Heart right ventricle (tissue), 16 donors: ENCODE measurements around the gene CCDC69. TPM values are rescaled to one million over a fixed set of nuclear protein-coding genes. Genes with fewer than 3 reads are reported as not detected.
A peak's percentile ranks its signal among the peaks of the same experiment; 100 is the strongest.

ENCODE experiments used
- ATAC-seq, 8 donors: fragments of 200-7000 bp; cut with Tn5 transposase; one replicate each; pipeline ENCODE4 v1.9.1; 2020; ENCODE audit warnings: mild to moderate bottlenecking in 8 of 8, moderate library complexity in 8 of 8, moderate number of reproducible peaks in 1 of 8
- DNase-seq, 2 donors: peaks; one replicate each; pipeline ENCODE4 v3.0.0-alpha.2; 2020
- H3K27ac ChIP-seq, 10 donors: fragments of 200-600 bp; sonication (generic) in 2 of 10; one replicate each; pipeline versions ENCODE4 v1.5.0 to v1.8.0; 2020 to 2022; ENCODE audit warnings: mild to moderate bottlenecking in 3 of 10
- H3K27me3 ChIP-seq, 7 donors: fragments of 200-600 bp; one replicate each; pipeline ENCODE4 v1.8.0; 2021 to 2022; ENCODE audit warnings: mild to moderate bottlenecking in 2 of 7
- H3K36me3 ChIP-seq, 9 donors: fragments of 200-600 bp; sonication (generic) in 1 of 9; one replicate each; pipeline versions ENCODE4 v1.5.0 to v1.8.0; 2020 to 2022; ENCODE audit warnings: mild to moderate bottlenecking in 2 of 9
- H3K4me1 ChIP-seq, 9 donors: fragments of 200-600 bp; sonication (generic) in 1 of 9; one replicate each; pipeline versions ENCODE4 v1.5.0 to v1.8.0; 2020 to 2022; ENCODE audit warnings: mild to moderate bottlenecking in 4 of 9
- H3K4me3 ChIP-seq, 10 donors: fragments of 200-600 bp; sonication (generic) in 2 of 10; one replicate each; pipeline versions ENCODE4 v1.5.0 to v1.8.0; 2020 to 2022; ENCODE audit warnings: mild to moderate bottlenecking in 7 of 10, moderate library complexity in 2 of 10
- H3K9me3 ChIP-seq, 11 donors: fragments of 200-600 bp in 10 of 11; sonication (generic) in 2 of 11; one replicate each; pipeline versions ENCODE4 v1.5.0 to v1.8.0; 2013 to 2022; ENCODE audit warnings: mild to moderate bottlenecking in 2 of 11, control low read depth in 1 of 11, moderate library complexity in 1 of 11
- CTCF ChIP-seq, 9 donors: fragments of 200-600 bp; sonication (generic) in 2 of 9; IDR thresholded peaks; one replicate each; pipeline versions ENCODE4 v1.5.0 to v1.8.0; 2021 to 2022; ENCODE audit warnings: antibody characterized with exemption in 9 of 9, mild to moderate bottlenecking in 5 of 9, moderate library complexity in 1 of 9
- WGBS, 2 donors: extraction: QIAGEN DNeasy Blood & Tissue Kit; methylation state at CpG; one replicate each; pipeline ENCODE4 v1.1.7; 2013; ENCODE audit warnings: inconsistent platforms in 1 of 2; 5-methylcytosine and 5-hydroxymethylcytosine counted together
- intact Hi-C, 10 donors: fragments of 100-400 bp; cut with DNase I; formaldehyde crosslinking; loops; one replicate each; pipeline versions ENCODE4 v1.11.1 to v1.14.2; 2022
- polyA plus RNA-seq, 2 donors: library from polyadenylated mRNA; stranded (reverse); fragments of 200-250 nt; gene quantifications; one replicate each; pipeline ENCODE4 v1.2.3, GENCODE V29; 2013
- total RNA-seq, 10 donors: library from RNA; stranded (reverse); fragmentation: NEBNext Ultra II Directional in 3 of 10; extraction: Animal tissue kit (Norgen Biotek cat#: 25700) in 3 of 10; gene quantifications; one replicate each; pipeline versions ENCODE4 v1.2.1 to v1.2.4, GENCODE V29; 2021 to 2023
- donor health status: Arrhythmogenic right ventricular cardiomyopathy.
- donor health status: ischemic (EF 13 %, LVEDD 7.1; RV severe dilation, severe dysfunction).
- donor health status: healthy with polysubstance abuse.
- donor health status: DM: no; HTN: yes; CAD: no.
- donor health status: DM: no; HTN: no; CAD: no.
- donor health status: ischemic (EF 25% LVEDD 6.9; RV normal size, moderate dysfunction).
- donor health status: ischemic (EF 25% LVEDD 5.7; RV mildly dilated, moderate dysfunction).
- donor health status: healthy.
- donor health status: DM: yes; HTN: yes; CAD: no.
- donor health status: Ischemic cardiomyopathy.
- donor health status: ischemic (EF 35%, LVEDD 5.7; RV mildly dilated, moderate dysfunction).
- donor health status: nonischemic (EF 11% LVEDD 7.7; RV severe dilation, severe dysfunction).
- donor health status: DM: yes; HTN: yes; CAD: no.
- donor health status: PGD.
- donor health status: ischemic (EF 29% LVEDD 5.4; RV normal size, mild dysfunction).
- donor health status: nonischemic (EF 23%, LVEDD 6.1; RV moderate dilation, normal function).

The CCDC69 gene
- total and polyA plus RNA-seq, 12 donors, result 50.8 to 191 (median 104) TPM

GRCh38 chr5:151222790-151223446 is 974 bp downstream of the CCDC69 start:
- H3K9me3 ChIP-seq, result no peaks in the 10 kb centered on the region
- 14 to 15% methylated on average over 4 of the region's 4 CpGs for WGBS, 2 donors
- DNase-seq (peak; percentile 50 to 64), ATAC-seq (peak; percentile 65 to 86 (median 79))
- H3K27me3 ChIP-seq, result no peaks in the 10 kb centered on the region
- peak overlapping the region; percentile 69 to 98 (median 90) for H3K4me3 ChIP-seq
- TF ChIP-seq CTCF (IDR thresholded peaks at IDR 0.05), result no peak
- H3K27ac ChIP-seq, result peak overlapping the region; percentile 79 to 97 (median 94)
- H3K36me3 ChIP-seq, result no peaks in the 10 kb centered on the region
- H3K4me1 ChIP-seq, result peaks cover 13 to 68% (median 55%) of the 10 kb centered on the region in 9 donors
- intact Hi-C loops, result loop anchor here in 1 of 10 donors (2.0 kb wide), 1 partner anchor 16 kb away; no protein-coding TSS in a partner anchor

DNA sequence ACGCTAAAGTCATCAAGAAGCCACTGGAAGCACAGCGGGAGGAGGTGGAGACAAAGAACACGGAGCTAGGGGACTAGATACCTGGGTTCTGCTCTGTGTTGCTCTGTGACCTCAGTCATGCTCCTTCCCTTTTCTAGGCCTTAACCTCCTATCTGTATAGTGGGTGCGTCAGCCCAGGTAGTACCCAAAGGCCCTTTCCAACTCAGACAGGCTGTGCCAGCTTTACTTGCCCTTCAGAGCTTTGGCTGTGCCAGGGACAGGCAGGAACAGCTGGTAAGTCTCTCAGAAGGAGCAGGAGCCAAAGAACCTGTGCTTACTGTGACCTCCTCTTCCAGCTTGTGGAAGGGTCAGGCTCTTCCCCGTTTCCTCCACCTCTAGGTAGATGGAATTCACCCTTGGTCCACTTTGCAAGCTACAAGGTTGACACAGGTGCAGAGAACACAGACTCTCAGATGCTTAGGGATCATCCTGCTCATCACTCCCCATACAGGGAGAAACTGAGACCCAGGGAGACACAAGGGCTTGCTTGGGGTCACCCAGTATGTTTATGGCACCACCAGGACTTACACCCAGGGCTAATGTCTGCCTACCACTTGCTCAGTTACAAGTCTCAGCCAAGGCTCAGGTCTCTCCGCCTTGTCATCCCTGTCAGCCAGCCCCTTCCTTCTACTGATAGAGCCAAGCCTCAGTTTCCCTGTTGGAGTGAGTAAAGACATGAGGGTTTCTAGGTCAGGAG is 1.7 kb downstream of the CCDC69 start:
- Histone ChIP-seq H3K4me3 (peak overlapping the region in 9 of 10 donors; percentile 69 to 98 (median 92)), H3K4me1 (peaks cover 13 to 75% (median 62%) of the 10 kb centered on the region in 9 donors), H3K27me3 (no peaks in the 10 kb centered on the region), H3K27ac (peak overlapping the region; percentile 79 to 97 (median 94)), H3K9me3 (no peaks in the 10 kb centered on the region), H3K36me3 (peaks cover 0 to 2% (median 0%) of the 10 kb centered on the region in 9 donors)
- intact Hi-C loops, result loop anchor here in 1 of 10 donors (2.0 kb wide), 1 partner anchor 17 kb away; no protein-coding TSS in a partner anchor
- WGBS, 2 donors, result 65 to 76% methylated on average over 6 of the region's 6 CpGs
- DNase-seq (no peak), ATAC-seq (peak in 1 of 8 donors; percentile 10)
- no peak for TF ChIP-seq CTCF (IDR thresholded peaks at IDR 0.05)

- Histone ChIP-seq H3K4me1 (peaks cover 13 to 79% (median 67%) of the 10 kb centered on the region in 9 donors), H3K27ac (peak overlapping the region in 9 of 10 donors; percentile 87 to 97 (median 94)), H3K27me3 (no peaks in the 10 kb centered on the region), H3K9me3 (no peaks in the 10 kb centered on the region), H3K4me3 (peak overlapping the region in 5 of 10 donors; percentile 69 to 92 (median 87)), H3K36me3 (peaks cover 0 to 8% (median 0%) of the 10 kb centered on the region in 9 donors)
- intact Hi-C loops, result no loop called here
- peak in 2 of 8 donors; percentile 20 to 42 for ATAC-seq
- DNase-seq, result no peak
- 74 to 80% methylated on average over 3 of the region's 3 CpGs for WGBS, 2 donors
- TF ChIP-seq CTCF (IDR thresholded peaks at IDR 0.05), result no peak
Measured at GRCh38 chr5:151221574-151221973, 2.3 kb downstream of the CCDC69 start.

DNA sequence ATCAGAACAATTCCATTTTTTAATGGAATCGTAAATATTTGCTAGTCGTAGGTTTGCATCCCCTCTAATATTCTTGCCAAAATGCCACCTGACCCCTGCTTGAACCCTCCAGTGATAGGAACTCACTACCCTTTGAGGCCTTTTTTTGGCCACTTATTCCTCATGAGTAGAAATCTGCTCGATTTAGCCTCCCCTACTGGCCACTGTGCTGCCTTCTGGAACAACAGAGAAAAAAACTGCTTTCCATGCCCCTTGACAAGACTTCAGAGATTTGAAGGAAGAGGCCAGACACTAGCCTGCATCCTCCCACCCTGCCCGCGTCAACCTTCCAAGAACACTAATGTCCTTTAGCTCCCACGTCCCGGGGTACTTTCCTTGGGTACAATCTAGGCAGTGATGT is 4.1 kb downstream of the CCDC69 start:
- peak in 5 of 9 donors; percentile 8 to 30 (median 27) for TF ChIP-seq CTCF (IDR thresholded peaks at IDR 0.05)
- DNase-seq (no peak), ATAC-seq (no peak)
- Histone ChIP-seq H3K9me3 (no peaks in the 10 kb centered on the region), H3K4me3 (no peak overlapping the region), H3K36me3 (peaks cover 0 to 13% (median 0%) of the 10 kb centered on the region in 9 donors), H3K27ac (peak overlapping the region in 8 of 10 donors; percentile 3 to 97 (median 64)), H3K27me3 (no peaks in the 10 kb centered on the region), H3K4me1 (peaks cover 22 to 94% (median 78%) of the 10 kb centered on the region in 9 donors)
- intact Hi-C loops, result no loop called here
- 55 to 58% methylated on average over 7 of the region's 7 CpGs for WGBS, 2 donors
